Stimulated activated naive CD8-positive, alpha-beta T cell treated with anti-CD3 and anti-CD28 coated beads, Interleukin-15, Interleukin-2, amounts not matched to agents 100 ng/mL and 50 ng/mL, for 24 hours (primary cell): ENCODE data around the gene CSNK1A1.
A peak's percentile ranks its signal among the peaks of the same experiment; 100 is the strongest.
"Not testable (repeated sequence)": the region's sequence is repeated elsewhere in the genome, so short reads cannot be mapped to it uniquely, and the experiment has no call there.

Experiments used
- H3K27ac Mint-ChIP-seq: one replicate; pipeline ENCODE4 v1.8.0; 2021; ENCODE audit warnings: mild to moderate bottlenecking, mixed read lengths
- H3K27me3 Mint-ChIP-seq: one replicate; pipeline ENCODE4 v1.8.0; 2021; ENCODE audit warnings: mixed read lengths
- H3K36me3 Mint-ChIP-seq: one replicate; pipeline ENCODE4 v1.8.0; 2021; ENCODE audit warnings: low read depth, mixed read lengths
- H3K4me1 Mint-ChIP-seq: one replicate; pipeline ENCODE4 v1.8.0; 2021; ENCODE audit warnings: low read depth, mixed read lengths
- H3K4me3 Mint-ChIP-seq: one replicate; pipeline ENCODE4 v1.8.0; 2021; ENCODE audit warnings: mild to moderate bottlenecking, mixed read lengths
- H3K9me3 Mint-ChIP-seq: one replicate; pipeline ENCODE4 v1.8.0; 2021; ENCODE audit warnings: mixed read lengths

CSNK1A1 gene

DNA sequence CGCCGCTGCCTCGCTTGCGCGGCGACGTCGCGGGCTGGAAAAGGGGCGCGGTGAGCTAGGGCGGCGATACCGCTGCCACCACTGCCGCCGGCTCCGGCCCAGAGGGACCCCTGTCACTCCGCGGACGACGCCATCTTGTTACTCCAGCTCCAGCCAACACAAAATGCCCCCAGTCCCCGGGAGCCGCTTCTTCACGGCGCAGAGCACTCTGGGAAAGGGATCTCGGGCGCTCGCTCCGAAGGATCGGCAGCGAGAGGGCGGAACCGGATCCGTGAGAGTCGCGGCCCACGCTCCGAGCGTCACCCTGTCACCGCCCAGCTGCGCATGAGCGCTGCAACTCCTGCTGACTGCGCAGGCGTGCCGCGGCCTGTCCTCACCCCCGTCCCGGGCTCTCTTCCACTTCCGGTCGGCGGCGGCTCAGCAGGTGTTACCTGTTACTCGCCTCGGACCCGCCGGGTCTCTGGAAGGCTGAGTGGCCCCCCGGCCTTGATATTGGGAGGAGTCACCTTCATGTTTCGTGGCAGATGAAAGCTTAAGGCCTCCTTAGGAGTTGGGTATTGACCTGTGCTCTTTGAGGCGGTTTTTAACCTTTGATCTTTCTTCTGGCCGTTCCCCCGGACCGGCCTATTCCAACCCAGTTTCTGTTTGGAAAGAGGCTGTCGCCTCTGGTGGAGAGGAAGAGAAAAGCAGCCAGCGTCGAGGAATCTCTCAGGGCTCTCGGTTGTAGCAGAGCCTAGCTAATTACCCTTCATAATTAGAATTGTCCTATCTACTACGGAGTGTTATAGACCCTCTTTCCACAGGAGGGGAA is at the start of gene CSNK1A1:
CSNK1A1 (minus strand) TSS at position 213 of the 811 bp plus-strand sequence. CDS start 475 bp downstream, outside the sequence.
- H3K4me3 Mint-ChIP-seq = peak within 1 kb of the TSS; percentile 99
- no peaks in the 10 kb centered on the region for H3K27me3 Mint-ChIP-seq
- H3K27ac Mint-ChIP-seq = peak within 1 kb of the TSS; percentile 99
- H3K36me3 Mint-ChIP-seq = peaks cover 37% of the 10 kb centered on the region
- H3K9me3 Mint-ChIP-seq = no peaks in the 10 kb centered on the region
- H3K4me1 Mint-ChIP-seq = peaks cover 35% of the 10 kb centered on the region

DNA sequence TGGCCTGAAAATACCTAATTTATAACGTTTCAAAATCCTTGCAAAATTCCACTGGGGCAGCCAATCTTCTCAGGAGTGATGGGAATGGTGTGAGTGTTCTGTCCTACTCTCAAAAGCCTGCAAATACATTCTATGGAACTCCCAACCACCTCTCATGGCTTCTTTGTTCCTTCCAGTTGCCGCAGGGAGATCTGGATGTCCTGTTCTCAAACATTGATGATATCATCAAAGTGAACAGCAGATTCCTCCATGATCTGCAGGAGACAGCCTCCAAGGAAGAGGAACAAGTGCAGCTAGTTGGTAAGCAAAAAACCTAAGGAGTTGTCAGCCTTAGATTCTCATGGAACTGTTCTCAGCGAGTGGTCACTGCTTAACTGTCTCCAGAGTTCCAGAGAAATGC is 49.7 kb upstream of the CSNK1A1 start:
- H3K27me3 Mint-ChIP-seq = peaks cover 3% of the 10 kb centered on the region
- H3K27ac Mint-ChIP-seq = no peak overlapping the region
- peaks cover under 1% of the 10 kb centered on the region for H3K4me1 Mint-ChIP-seq
- H3K4me3 Mint-ChIP-seq = no peak overlapping the region
- no peaks in the 10 kb centered on the region for H3K9me3 Mint-ChIP-seq
- no peaks in the 10 kb centered on the region for H3K36me3 Mint-ChIP-seq

GRCh38 chr5:149599375-149599774 is 48.1 kb upstream of the CSNK1A1 start:
- Mint-ChIP-seq H3K4me3 (no peak overlapping the region), H3K27ac (no peak overlapping the region), H3K9me3 (no peaks in the 10 kb centered on the region), H3K4me1 (no peaks in the 10 kb centered on the region), H3K27me3 (peaks cover 3% of the 10 kb centered on the region), H3K36me3 (no peaks in the 10 kb centered on the region)

- H3K27me3 Mint-ChIP-seq = peaks cover 3% of the 10 kb centered on the region
- H3K27ac Mint-ChIP-seq = no peak overlapping the region
- H3K4me1 Mint-ChIP-seq = no peaks in the 10 kb centered on the region
- H3K4me3 Mint-ChIP-seq = no peak overlapping the region
- no peaks in the 10 kb centered on the region for H3K36me3 Mint-ChIP-seq
- H3K9me3 Mint-ChIP-seq = no peaks in the 10 kb centered on the region
Observed at GRCh38 chr5:149598966-149599365, 47.7 kb upstream of the CSNK1A1 start.

GRCh38 chr5:149598234-149598633 is 47.0 kb upstream of the CSNK1A1 start:
- H3K36me3 Mint-ChIP-seq, H3K4me1 Mint-ChIP-seq, H3K4me3 Mint-ChIP-seq, H3K27ac Mint-ChIP-seq, H3K27me3 Mint-ChIP-seq, H3K9me3 Mint-ChIP-seq: not testable (repeated sequence)

GRCh38 chr5:149597618-149598017 is 46.4 kb upstream of the CSNK1A1 start:
- H3K9me3 Mint-ChIP-seq = no peaks in the 10 kb centered on the region
- no peak overlapping the region for H3K4me3 Mint-ChIP-seq
- no peaks in the 10 kb centered on the region for H3K36me3 Mint-ChIP-seq
- H3K27me3 Mint-ChIP-seq = peaks cover 3% of the 10 kb centered on the region
- H3K4me1 Mint-ChIP-seq = no peaks in the 10 kb centered on the region
- no peak overlapping the region for H3K27ac Mint-ChIP-seq

DNA sequence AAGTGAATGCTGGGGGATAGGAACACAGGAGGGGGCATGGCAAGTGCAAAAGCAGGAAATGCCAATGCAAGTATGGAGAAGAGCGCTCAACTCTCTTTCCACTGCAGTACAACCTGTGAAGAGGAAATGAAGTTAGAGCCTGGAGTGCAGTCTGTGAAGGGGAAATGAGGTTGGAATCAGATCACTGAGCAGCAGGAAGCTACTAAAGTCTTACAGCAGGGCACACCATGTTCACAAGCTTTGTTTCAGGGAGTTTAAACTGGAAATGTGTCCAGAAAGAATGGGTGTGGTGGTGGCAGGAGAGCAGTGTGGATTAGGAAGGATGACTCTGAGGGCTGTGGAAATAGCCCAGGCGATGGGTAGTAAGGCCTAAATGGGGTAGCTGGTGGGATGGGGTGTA is 45.5 kb upstream of the CSNK1A1 start:
- no peak overlapping the region for H3K27ac Mint-ChIP-seq
- H3K9me3 Mint-ChIP-seq = no peaks in the 10 kb centered on the region
- no peaks in the 10 kb centered on the region for H3K36me3 Mint-ChIP-seq
- no peak overlapping the region for H3K4me3 Mint-ChIP-seq
- no peaks in the 10 kb centered on the region for H3K4me1 Mint-ChIP-seq
- peaks cover 3% of the 10 kb centered on the region for H3K27me3 Mint-ChIP-seq

DNA sequence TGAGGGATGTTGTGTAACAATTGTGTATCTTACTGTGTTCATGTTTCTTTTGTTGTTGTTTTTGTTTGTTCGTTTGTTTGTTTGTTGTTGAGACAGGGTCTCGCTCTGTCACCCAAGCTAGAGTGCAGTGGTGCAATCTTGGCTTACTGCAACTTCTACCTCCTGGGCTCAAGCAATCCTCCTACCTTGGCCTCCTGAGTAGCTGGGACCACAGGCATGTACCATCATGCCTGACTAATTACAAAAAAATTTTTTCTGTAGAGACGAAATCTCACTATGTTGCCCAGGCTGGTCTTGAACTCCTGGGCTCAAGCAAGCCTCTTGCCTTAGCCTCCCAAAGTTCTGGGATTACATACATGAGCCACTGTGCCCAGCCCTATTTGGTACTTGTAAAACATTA is 43.9 kb upstream of the CSNK1A1 start:
- H3K4me3 Mint-ChIP-seq, H3K36me3 Mint-ChIP-seq, H3K27me3 Mint-ChIP-seq, H3K27ac Mint-ChIP-seq, H3K4me1 Mint-ChIP-seq, H3K9me3 Mint-ChIP-seq: not testable (repeated sequence)

- no peak overlapping the region for H3K4me3 Mint-ChIP-seq
- H3K36me3 Mint-ChIP-seq = no peaks in the 10 kb centered on the region
- H3K27me3 Mint-ChIP-seq = peaks cover 3% of the 10 kb centered on the region
- H3K9me3 Mint-ChIP-seq = no peaks in the 10 kb centered on the region
- no peak overlapping the region for H3K27ac Mint-ChIP-seq
- H3K4me1 Mint-ChIP-seq = no peaks in the 10 kb centered on the region
Observed at GRCh38 chr5:149594206-149594895, 43.1 kb upstream of the CSNK1A1 start.

- no peak overlapping the region for H3K27ac Mint-ChIP-seq
Observed at GRCh38 chr5:149593370-149593769, 42.1 kb upstream of the CSNK1A1 start.

DNA sequence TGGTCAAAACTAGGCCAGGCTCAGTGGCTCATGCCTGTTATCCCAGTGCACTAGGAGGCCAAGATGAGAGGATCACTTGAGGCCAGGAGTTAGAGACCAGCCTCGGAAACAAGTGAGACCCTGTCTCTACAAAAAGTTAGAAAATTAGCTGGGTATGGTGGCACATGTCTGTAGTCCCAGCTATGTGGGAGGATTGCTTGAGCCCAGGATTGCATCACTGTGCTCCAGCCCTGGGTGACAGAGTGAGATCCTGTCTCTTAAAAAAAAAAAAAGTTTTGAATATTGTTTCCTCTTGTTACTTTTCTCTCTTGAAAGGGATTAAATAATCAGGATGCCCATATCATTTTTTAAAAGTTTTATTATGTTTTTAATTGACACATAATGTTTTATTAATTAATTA is 37.7 kb upstream of the CSNK1A1 start:
- Mint-ChIP-seq H3K4me3 (no peak overlapping the region), H3K27me3 (peaks cover 4% of the 10 kb centered on the region), H3K4me1 (peaks cover 6% of the 10 kb centered on the region), H3K9me3 (no peaks in the 10 kb centered on the region), H3K27ac (no peak overlapping the region), H3K36me3 (no peaks in the 10 kb centered on the region)

More at GRCh38 chr5:149593370-149593769, 42.1 kb upstream of the CSNK1A1 start:
- Mint-ChIP-seq H3K4me3 (no peak overlapping the region), H3K9me3 (no peaks in the 10 kb centered on the region), H3K27me3 (peaks cover 3% of the 10 kb centered on the region), H3K4me1 (no peaks in the 10 kb centered on the region), H3K36me3 (no peaks in the 10 kb centered on the region)

DNA sequence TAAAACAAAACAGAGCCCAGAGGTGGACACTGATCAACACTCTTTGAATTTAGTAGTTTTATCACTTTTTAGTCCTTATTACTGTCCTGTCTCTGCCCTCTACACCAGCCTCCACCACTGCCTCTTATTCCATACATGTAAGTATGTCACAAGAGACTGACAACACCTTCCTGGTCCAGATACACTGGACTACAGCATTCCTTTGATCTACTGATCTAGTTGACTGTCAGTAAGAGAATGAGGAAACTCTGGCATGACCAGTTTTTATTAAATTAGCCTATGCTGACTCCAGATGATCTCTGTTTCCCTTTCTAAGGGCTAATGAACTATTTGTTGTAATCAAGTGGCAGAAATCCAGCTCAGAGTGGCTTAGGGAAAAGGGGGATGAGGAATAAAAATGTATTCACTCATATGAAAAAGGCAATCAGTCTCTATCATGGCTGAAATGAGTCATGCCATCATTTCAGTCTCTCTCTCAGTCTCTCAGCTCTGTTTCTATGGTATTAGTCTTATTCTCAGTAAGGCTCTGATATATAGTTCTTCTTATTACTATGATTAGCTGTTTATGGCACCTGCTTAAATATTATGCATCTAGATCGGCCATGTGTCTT is 35.6 kb upstream of the CSNK1A1 start:
- Mint-ChIP-seq H3K4me1 (peaks cover 6% of the 10 kb centered on the region), H3K4me3 (no peak overlapping the region), H3K27ac (no peak overlapping the region), H3K9me3 (no peaks in the 10 kb centered on the region), H3K36me3 (no peaks in the 10 kb centered on the region), H3K27me3 (peaks cover 9% of the 10 kb centered on the region)

DNA sequence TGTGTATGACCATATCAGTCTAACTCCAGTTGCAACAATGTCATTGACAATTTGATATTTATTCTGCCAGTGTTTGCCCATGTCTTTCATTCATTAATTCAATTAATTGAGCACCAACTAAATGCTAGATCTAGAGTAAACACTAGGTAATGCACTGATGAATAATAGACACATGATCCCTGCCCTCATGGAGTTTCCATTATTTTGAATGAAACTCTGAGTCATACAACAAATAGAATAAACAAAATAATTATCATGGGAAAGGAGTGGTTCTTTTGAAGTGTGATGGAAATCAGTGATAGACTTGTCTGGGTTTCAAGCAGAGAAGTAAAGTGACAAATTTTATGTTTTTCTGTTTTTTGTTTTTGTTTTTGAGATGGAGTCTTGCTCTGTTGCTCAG is 34.7 kb upstream of the CSNK1A1 start:
- H3K27me3 Mint-ChIP-seq = peaks cover 12% of the 10 kb centered on the region
- H3K27ac Mint-ChIP-seq = no peak overlapping the region
- no peak overlapping the region for H3K4me3 Mint-ChIP-seq
- H3K4me1 Mint-ChIP-seq = peaks cover 7% of the 10 kb centered on the region
- H3K9me3 Mint-ChIP-seq = no peaks in the 10 kb centered on the region
- no peaks in the 10 kb centered on the region for H3K36me3 Mint-ChIP-seq

GRCh38 chr5:149584121-149584520 is 32.9 kb upstream of the CSNK1A1 start:
- Mint-ChIP-seq H3K36me3 (no peaks in the 10 kb centered on the region), H3K27ac (no peak overlapping the region), H3K4me1 (peaks cover 10% of the 10 kb centered on the region), H3K27me3 (peaks cover 19% of the 10 kb centered on the region), H3K4me3 (no peak overlapping the region), H3K9me3 (no peaks in the 10 kb centered on the region)

DNA sequence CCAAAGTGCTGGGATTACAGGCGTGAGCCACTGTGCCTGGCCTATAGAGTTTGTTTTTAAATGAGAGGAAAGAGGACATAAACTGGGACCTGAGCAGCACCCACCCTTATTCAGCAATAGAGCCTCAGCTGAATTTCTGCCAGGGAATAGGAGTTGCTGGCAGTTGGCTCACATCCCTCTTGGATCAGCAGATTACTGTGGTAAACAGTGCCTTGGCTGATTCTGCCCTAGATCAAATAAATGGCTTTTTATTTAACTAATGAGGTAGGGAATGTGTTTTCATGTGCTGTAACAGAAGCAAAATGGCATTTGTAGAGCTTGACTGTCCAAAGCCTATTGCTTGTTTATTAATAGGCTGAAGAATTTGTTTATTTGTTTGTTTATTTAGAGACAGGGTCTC is 32.2 kb upstream of the CSNK1A1 start:
- H3K27ac Mint-ChIP-seq = no peak overlapping the region
- peaks cover 10% of the 10 kb centered on the region for H3K4me1 Mint-ChIP-seq
- H3K9me3 Mint-ChIP-seq = no peaks in the 10 kb centered on the region
- peaks cover 19% of the 10 kb centered on the region for H3K27me3 Mint-ChIP-seq
- H3K4me3 Mint-ChIP-seq = no peak overlapping the region
- H3K36me3 Mint-ChIP-seq = no peaks in the 10 kb centered on the region
